Osteocyte (in vitro differentiated cells): ENCODE results near the gene MAPK13. TPM values are rescaled to one million over a fixed set of nuclear protein-coding genes. Genes with fewer than 3 reads are reported as not detected.
"Not testable (repeated sequence)": the region's sequence is repeated elsewhere in the genome, so short reads cannot be mapped to it uniquely, and the experiment has no call there.

Experiments used
- DNase-seq: peaks from one replicate; pipeline ENCODE4 v3.0.0; 2021; ENCODE audit warnings: mixed read lengths; ENCODE audit not compliant: unreplicated experiment; ENCODE audit errors: extremely low spot score
- H3K27ac Mint-ChIP-seq: one replicate; pipeline ENCODE4 v1.8.0; 2021; ENCODE audit warnings: mild to moderate bottlenecking, mixed read lengths; ENCODE audit not compliant: unreplicated experiment
- H3K27me3 Mint-ChIP-seq: one replicate; pipeline ENCODE4 v1.8.0; 2021; ENCODE audit warnings: mixed read lengths; ENCODE audit not compliant: unreplicated experiment
- H3K36me3 Mint-ChIP-seq: one replicate; pipeline ENCODE4 v1.8.0; 2021; ENCODE audit warnings: mixed read lengths; ENCODE audit not compliant: unreplicated experiment
- H3K4me1 Mint-ChIP-seq: one replicate; pipeline ENCODE4 v1.8.0; 2021; ENCODE audit warnings: mixed read lengths; ENCODE audit not compliant: unreplicated experiment
- H3K4me3 Mint-ChIP-seq: one replicate; pipeline ENCODE4 v1.8.0; 2021; ENCODE audit warnings: mild to moderate bottlenecking, moderate library complexity, mixed read lengths; ENCODE audit not compliant: unreplicated experiment
- H3K9me3 Mint-ChIP-seq: one replicate; pipeline ENCODE4 v1.8.0; 2021; ENCODE audit warnings: mixed read lengths; ENCODE audit not compliant: unreplicated experiment
- total RNA-seq: library from RNA; stranded (reverse); gene quantifications from 2 replicates; pipeline ENCODE4 v1.2.1, GENCODE V29; 2021
- TF ChIP-seq, protein P1 (sequence below): fragments of 200-600 bp; sonication (generic); IDR thresholded peaks from 2 replicates; pipeline ENCODE4 v1.5.0; 2021; ENCODE audit warnings: antibody characterized with exemption, mild to moderate bottlenecking, moderate library complexity

The MAPK13 gene
- total RNA-seq, 1 donor from 2014 or later: 1.5 TPM

DNA sequence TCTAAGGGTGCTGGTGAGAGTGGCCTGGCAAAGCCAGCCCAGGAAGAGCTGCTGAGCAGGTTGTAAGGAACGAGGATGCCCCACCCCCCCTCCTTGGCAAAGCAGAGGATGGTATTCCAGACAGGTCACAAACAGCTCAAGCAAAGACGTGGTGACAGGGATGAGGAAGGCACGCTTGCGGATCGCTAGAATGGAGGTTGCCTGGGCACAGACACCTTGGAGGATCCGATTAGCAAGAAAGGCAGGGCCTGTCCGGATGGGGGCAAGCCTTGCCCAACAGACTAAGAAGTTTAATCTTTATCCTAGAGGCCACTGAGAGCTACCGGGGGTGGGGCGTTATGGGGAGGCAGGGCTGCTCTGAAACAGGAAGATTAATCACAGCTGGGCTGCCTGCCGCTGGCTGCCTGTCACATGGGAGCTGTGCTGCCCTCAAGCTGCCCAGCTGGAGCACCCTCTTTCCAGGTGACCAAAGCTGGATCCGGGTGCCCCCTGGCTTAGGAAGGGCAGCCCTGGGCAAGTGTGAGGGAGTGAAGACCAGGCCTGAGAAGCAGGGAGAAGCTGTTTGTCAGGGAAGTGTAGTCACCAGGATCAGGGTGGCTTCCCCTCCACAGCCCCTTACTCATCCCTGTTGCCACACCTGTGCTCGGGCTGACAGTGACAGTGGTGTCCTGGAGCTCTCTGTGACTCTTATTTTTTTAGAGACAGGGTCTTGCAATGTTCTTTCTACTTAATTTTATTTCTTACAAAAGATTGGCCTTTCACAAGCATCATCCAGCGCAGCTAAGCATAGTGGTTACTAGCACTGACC, 9.1 kb upstream of the MAPK13 start:
- peaks cover 6% of the 10 kb centered on the region for H3K4me1 Mint-ChIP-seq
- TF ChIP-seq, protein P1, sequence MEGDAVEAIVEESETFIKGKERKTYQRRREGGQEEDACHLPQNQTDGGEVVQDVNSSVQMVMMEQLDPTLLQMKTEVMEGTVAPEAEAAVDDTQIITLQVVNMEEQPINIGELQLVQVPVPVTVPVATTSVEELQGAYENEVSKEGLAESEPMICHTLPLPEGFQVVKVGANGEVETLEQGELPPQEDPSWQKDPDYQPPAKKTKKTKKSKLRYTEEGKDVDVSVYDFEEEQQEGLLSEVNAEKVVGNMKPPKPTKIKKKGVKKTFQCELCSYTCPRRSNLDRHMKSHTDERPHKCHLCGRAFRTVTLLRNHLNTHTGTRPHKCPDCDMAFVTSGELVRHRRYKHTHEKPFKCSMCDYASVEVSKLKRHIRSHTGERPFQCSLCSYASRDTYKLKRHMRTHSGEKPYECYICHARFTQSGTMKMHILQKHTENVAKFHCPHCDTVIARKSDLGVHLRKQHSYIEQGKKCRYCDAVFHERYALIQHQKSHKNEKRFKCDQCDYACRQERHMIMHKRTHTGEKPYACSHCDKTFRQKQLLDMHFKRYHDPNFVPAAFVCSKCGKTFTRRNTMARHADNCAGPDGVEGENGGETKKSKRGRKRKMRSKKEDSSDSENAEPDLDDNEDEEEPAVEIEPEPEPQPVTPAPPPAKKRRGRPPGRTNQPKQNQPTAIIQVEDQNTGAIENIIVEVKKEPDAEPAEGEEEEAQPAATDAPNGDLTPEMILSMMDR: no peak
- no peaks in the 10 kb centered on the region for H3K27me3 Mint-ChIP-seq
- H3K4me3 Mint-ChIP-seq: no peak overlapping the region
- no peak for DNase-seq
- no peaks in the 10 kb centered on the region for H3K9me3 Mint-ChIP-seq
- no peak overlapping the region for H3K27ac Mint-ChIP-seq
- peaks cover 10% of the 10 kb centered on the region for H3K36me3 Mint-ChIP-seq

DNA sequence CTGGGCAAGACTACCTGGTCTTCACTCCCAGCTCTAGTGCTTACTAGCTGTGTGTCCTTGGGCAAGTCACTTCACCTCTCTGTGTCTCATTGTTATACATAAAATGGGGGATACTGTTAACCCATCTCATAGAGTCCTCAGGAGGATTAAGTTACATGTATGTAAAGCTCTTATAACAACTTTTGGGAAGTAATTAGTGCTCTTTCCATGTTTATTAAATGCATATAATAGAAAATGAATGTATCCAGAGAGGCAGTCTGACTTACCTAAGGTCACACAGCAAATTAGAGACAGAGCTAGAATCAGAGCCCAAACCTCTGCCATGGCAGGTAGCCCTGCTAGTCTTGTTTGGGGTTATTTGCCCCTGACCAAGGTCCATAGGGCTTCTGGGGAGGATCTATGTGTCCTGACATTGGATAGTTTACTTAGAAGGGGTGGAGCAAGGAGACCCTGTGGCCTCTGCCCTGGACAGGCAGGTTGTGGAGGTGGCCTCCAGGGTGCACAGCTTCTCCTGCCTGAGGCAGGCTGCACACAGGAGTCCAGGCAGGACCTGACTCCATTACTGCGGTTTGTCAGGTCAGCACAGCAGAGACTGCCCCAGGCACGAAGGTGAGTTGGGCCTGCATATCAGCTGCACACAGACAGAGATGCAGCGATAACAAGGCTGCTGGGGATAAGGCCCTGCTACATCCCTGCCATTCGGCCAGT, 8.4 kb upstream of the MAPK13 start:
- Mint-ChIP-seq H3K4me3 (no peak overlapping the region), H3K27ac (no peak overlapping the region), H3K27me3 (no peaks in the 10 kb centered on the region), H3K36me3 (peaks cover 6% of the 10 kb centered on the region), H3K4me1 (peaks cover 10% of the 10 kb centered on the region), H3K9me3 (no peaks in the 10 kb centered on the region)
- TF ChIP-seq, protein P1: no peak
- DNase-seq: no peak

DNA sequence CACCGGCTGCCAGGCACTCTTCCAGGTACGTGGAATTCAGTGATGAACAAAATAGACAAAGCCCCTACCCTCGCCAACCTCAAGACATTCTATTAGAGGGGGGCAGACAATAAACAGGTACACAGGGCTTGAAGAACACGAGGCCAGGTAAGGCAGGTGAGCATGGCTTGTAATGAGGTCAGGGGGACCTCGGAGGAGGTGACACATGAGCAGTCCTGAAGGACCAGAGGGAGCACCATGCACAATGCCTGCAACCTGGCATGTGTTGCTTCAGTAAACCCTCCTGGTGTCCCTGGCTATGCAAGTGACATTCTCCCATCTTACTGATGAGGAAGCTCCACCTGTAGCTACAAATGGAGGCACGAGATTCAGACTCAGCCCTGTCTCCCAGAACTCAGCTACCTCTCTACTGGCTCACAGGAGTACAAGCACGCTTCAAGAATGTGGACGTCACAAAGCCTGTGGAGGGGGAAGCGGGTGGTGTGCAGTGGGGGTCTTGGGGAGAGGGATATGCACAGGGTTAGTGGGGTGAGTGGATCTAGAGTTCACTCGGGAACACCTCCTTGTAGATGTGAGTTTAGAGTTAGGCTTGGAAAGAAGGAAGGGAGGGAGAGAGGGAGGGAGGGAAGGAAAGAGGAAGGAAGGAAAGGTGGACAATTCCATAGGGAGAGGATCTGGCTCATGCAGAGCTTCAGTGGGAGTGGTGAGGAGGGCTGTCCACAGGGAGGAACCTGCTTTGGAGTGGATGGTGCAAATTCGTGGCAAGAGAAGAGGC, 7.6 kb upstream of the MAPK13 start:
- Mint-ChIP-seq H3K9me3 (no peaks in the 10 kb centered on the region), H3K27me3 (no peaks in the 10 kb centered on the region), H3K36me3 (peaks cover 6% of the 10 kb centered on the region), H3K4me3 (no peak overlapping the region), H3K27ac (no peak overlapping the region), H3K4me1 (peaks cover 17% of the 10 kb centered on the region)
- TF ChIP-seq, protein P1: no peak
- no peak for DNase-seq

DNA sequence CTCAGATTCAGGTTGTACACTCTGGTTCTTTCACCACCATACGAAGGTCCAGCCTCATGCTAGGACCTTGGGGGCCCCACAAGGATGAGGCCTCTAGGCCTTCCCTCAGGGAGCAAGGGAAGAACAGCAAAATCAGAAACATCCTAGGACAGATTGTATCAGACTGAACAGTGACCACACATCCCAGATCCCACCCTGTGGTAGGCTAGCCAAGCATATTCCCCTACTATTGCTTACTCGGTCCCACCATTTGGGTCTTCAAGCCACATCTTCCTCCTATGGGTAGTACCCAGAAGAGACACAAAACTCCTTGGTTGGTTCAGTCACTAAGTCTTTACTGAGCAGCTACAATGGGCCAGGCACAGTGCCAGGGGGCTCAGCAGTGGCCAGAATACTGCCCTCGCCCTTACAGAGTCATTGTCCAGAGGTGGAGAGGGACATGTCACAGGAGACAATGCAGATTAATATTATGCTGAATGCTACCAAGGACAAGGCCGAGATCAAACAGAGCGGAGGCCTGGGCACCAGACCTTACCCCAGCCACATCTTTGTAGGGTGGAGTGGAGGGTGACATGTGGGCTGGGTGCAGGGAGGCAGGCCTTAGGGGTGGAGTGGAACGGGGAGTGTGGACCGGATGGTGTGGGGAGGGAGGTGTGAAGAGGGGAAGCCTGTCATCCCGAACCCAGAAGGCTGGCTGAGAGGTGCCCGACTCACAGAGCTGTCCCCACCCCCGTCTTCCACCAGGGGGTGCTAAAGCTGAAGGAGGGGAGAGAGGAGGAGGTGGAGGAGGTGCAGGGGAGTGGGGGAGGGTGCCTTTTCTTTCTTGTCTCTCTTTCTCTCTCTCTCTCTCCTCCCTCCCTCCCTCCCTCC, 6.8 kb upstream of the MAPK13 start:
- DNase-seq: peak; percentile 90
- Mint-ChIP-seq H3K4me3 (no peak overlapping the region), H3K36me3 (peaks cover 4% of the 10 kb centered on the region), H3K4me1 (peaks cover 18% of the 10 kb centered on the region), H3K27me3 (no peaks in the 10 kb centered on the region), H3K27ac (peak overlapping the region; percentile 23), H3K9me3 (no peaks in the 10 kb centered on the region)
- TF ChIP-seq, protein P1: peak; percentile 62

DNA sequence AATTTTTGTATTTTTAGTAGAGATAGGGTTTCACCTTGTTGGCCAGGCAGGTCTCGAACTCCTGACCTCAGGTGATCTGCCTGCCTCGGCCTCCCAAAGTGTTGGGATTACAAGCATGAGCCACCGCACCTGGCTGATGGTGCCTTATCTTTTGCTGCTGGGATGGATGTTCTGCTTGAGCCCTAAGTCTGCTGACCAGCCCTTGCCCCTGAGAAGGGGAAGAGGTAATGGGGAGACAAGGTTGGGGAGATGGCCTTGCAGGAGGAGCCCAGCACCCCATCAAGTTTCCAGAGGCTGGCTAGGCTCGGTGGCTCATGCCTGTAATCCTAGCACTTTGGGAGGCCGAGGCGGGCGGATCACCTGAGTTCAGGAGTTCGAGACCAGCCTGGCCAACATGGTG, 6.0 kb upstream of the MAPK13 start:
- not testable (repeated sequence) for H3K4me3 Mint-ChIP-seq, H3K36me3 Mint-ChIP-seq, H3K27ac Mint-ChIP-seq, H3K27me3 Mint-ChIP-seq, DNase-seq, H3K9me3 Mint-ChIP-seq
- H3K4me1 Mint-ChIP-seq: peaks cover 18% of the 10 kb centered on the region
